ENCODE results near the gene AMHR2. TPM values are rescaled to one million over a fixed set of nuclear protein-coding genes. Genes with fewer than 3 reads are reported as not detected.
A peak's percentile ranks its signal among the peaks of the same experiment; 100 is the strongest.
"Not testable (repeated sequence)": the region's sequence is repeated elsewhere in the genome, so short reads cannot be mapped to it uniquely, and the experiment has no call there.

The AMHR2 gene
- polyA plus RNA-seq (ENCODE audit: insufficient read length in 10 of 10): under 1 TPM in 2 of 10 donors, not detected in 8; 0.28 to 0.60 TPM
- long read RNA-seq, donor 1: 0 reads
- long read RNA-seq, donor 2: 0 reads
- long read RNA-seq, donor 3: 0 reads
- long read RNA-seq, donor 4: 0 reads
- long read RNA-seq, donor 5: 0 reads
- long read RNA-seq, donor 6: 0 reads
- long read RNA-seq, donor 7: 0 reads
- long read RNA-seq, donor 8: 0 reads
- long read RNA-seq, donor 9: 0 reads

- no peak for DNase-seq
Measured at GRCh38 chr12:53423597-53423996, at the start of gene AMHR2. Gene AMHR2, plus strand, starts transcription at chr12:53423855. Its CDS starts 80 bp downstream, at chr12:53423935.

DNA sequence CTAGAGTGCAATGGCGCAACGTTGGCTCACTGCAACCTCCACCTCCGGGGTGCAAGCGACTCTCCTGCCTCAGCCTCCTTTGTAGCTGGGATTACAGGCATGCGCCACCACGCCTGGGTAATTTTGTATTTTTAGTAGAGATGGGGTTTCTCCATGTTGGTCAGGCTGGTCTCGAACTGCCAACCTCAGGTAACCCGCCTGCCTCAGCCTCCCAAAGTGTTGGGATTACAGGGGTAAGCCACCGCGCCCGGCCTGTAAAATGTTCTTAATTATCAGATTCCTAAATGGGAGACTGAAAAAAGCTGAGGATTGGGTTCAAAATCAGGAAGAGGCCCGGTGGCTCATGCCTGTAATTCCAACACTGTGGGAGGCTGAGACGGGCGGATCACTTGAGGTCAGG, 49.4 kb upstream of the AMHR2 start:
- DNase-seq: not testable (repeated sequence)

DNA sequence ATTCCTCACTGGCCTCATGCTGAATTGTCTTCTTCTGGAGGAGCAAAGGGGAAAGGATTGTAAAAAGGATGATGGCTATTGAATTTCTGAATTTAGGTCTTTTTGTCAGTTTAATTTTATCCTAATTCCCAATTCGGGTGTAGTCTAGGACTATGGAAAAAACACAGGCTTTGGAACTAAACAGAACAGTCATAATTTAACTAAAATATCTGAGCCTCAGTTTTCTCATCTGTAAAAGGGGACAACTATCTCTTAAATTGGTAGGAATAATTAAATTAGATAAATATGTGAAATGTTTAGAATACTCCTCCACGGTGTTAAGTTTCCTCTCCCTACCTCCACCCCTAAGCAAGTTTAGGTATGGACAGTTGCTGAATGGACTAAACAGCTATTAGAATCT, 46.9 kb upstream of the AMHR2 start:
- no peak for DNase-seq

- DNase-seq: no peak
Measured at GRCh38 chr12:53378222-53378621, 45.4 kb upstream of the AMHR2 start.

- no peak for DNase-seq
Measured at GRCh38 chr12:53378724-53379388, 44.8 kb upstream of the AMHR2 start.

DNA sequence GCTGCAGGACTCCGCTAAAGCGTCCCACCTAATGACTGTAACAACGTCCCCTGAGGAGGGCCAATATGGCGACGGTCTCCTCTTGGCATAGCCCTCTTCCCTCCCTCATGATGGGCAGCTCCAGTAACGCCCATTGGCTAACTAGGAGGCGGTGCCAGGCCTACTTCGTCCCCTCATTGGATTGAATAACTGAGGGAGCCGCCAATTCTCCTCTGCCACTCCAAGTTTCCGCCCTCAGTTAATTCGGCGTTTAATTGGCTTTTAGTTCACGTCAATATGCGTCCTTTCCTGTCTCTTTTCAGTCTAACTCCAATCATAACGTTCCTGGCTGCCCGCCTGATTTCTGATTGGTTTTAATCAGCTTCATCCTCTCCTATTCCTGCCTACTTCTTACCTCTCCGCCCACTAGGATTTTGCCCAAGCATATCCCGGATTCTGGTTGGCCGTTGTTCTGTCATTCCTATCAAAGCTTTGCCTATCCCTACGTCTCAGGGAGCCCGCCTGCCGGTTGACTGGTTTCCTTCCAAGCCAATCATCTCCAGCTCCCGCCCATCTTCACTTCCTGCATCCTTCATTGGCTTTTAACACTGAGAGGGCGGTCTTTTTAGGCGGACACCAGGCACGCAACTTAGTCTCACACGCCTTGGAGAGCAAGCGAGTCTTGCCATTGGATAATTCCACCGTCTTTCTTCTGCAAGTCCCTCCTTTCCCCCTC, 44.1 kb upstream of the AMHR2 start:
- DNase-seq: peak; percentile 100

DNA sequence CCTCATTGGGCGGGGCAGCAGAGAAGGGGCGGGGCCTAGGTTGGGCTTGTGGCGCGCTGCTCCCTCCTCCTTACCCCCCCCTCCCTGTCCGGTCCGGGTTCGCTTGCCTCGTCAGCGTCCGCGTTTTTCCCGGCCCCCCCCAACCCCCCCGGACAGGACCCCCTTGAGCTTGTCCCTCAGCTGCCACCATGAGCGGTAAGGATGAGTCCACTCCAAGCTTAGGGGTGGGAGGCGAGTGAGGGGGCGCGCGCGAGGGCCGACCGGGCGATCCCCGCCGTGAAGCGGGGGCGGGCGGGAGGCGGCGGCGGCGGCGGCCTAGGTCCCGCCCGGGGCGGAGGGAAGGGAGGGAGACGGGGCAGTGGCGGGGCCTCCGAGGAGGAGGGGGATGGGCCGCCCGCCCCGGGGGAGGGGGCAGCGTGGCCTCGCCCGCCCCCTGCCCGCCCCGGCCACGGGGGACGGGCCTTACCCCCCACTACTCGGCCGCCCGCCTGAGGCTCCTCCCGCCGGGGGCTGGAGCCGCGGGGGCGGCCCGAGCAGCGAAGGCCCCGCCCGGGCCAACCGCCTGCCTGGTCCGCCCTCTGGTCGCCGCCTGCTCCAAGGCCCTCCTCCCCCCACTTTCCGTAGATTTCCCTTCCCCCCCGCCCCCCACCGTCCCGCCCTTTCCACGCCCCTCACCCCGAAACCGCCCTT, 43.4 kb upstream of the AMHR2 start, which contains the start of gene SP1:
Gene SP1, plus strand, starts transcription at position 73 of the 690 bp plus-strand sequence. Its CDS starts 116 bp downstream, at position 189.
- peak; percentile 94 to 96 (median 96) for DNase-seq

DNA sequence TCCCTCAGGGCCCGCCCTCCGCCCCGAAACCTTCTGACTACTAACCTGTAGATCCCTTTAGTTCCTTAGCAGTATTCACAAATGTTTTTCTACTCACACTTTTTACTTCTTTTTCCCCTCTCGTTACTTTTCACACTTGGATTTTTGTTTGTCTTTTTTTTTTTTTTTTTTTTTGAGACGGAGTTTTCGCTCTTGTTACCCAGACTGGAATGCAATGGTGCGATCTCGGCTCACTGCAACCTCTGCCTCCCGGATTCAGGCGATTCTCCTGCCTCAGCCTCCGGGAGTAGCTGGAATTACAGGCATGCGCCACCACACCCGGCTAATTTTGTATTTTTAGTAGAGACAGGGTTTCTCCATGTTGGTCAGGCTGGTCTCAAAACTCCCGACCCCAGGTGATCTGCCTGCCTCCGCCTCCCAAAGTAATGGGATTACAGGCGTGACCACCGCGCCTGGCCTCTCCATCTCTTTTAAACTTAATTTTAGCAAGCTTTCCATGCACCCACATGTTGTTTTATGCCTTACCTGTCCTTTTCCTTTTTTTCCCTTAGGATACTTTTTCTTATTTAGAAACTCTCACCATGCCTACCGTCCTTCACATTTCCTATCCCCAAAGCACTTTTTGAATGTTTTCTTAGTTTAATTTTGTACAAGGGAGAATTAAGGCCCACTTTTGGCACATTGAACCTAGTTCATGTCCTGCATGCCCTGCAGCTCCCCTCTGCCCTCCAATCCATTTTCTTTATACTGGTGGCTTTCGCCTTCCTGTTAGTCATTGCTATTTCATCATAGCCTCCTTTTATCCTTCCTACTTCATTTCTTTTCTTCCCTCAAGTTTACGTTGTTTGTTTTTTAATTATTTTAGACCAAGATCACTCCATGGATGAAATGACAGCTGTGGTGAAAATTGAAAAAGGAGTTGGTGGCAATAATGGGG, 42.6 kb upstream of the AMHR2 start:
- DNase-seq: no peak

- DNase-seq: peak in 1 of 3 donors; percentile 43
Measured at GRCh38 chr12:53381731-53382630, 41.7 kb upstream of the AMHR2 start.

- DNase-seq: no peak
Measured at GRCh38 chr12:53383258-53383657, 40.4 kb upstream of the AMHR2 start.

DNA sequence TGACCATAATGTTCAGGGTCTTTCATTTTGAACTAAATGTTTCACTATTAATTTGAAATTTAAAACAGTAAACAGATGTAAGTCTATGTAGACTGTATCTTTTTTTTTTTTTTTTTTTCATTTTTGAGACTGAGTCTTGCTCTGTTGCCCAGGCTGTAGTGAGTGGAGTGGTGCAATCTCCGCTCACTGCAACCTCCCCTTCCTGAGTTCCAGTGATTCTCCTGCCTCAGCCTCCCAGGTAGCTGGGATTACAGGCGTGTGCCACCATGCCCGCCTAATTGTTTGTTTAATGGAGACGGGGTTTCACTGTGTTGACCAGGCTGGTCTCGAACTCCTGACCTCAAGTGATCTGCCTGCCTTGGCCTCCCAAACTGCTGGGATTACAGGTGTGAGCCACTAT, 37.3 kb upstream of the AMHR2 start:
- DNase-seq: not testable (repeated sequence)

- DNase-seq: no peak
Measured at GRCh38 chr12:53388932-53389331, 34.7 kb upstream of the AMHR2 start.

DNA sequence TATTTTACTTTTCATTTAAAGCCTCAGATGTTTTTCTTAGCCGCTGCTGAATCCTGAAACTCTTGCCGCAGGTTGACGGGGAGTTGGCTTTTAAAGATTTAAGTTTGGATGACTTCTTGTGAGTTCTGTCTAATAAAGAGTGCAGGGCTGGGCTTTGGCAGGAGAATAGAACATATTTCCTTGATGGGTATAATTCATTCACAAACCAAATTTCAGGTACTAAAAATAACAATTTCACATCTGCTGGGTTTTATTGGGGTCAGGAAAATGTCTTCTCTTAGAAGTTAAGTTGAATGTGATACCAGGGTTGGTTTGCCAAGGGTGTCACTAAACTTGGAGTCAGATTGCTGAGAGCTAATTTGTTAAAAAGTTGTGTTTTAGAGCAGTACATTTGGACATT, 34.0 kb upstream of the AMHR2 start:
- DNase-seq: no peak

DNA sequence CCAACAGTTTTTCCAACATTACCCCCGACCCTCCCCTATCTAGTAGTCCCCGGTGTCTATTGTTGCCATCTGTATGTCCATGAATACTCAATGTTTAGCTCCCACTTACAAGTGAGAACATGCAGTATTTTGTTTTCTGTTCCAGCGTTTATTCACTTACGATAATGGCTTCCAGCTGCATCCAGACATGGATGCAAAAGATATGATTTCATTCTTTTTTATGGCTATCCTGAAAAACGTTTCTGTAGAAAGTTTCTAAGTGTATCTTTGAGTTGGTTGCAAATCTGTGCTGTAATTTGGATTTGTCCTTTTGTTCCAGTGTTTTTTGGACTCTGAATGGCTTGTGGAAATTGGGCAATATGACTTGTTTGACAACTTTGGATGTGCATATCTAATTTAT, 31.9 kb upstream of the AMHR2 start:
- peak in 1 of 3 donors; percentile 75 for DNase-seq

DNA sequence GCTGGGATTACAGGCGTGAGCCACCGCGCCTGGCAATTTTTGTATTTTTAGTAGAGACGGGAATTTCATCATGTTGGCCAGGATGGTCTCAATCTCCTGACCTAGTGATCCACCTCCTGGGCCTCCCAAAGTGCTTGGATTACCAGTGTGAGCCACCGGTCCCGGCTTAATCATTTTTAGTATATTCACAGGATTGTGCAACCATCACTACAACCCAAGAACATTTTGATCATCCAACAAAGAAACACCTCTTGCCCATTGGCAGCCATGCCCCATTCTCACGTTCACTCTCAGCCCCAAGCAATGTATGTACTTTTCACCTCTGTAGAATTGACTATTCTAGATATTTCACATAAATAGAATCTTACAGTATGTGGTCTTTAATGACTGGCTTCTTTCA, 23.8 kb upstream of the AMHR2 start:
- DNase-seq: no peak

- not testable (repeated sequence) for DNase-seq
Measured at GRCh38 chr12:53402351-53402750, 21.3 kb upstream of the AMHR2 start.

DNA sequence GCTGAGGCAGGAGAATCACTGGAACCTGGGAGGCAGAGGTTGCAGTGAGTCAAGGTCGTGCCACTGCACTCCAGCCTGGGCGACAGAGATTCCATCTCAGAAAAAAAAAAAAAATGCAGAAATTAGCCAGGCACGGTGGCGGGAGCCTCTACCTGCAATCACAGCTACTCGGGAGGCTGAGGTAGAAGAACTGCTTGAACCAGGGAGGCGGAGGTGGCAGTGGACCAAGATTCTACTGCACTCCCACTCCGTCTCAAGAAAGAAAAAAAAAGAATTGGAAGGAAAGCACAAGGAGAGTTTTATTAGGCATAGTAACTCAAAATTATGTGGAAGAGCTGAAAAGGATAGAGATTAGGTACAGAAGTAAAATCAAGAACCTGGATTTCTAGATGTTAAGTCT, 20.8 kb upstream of the AMHR2 start:
- DNase-seq: no peak

DNA sequence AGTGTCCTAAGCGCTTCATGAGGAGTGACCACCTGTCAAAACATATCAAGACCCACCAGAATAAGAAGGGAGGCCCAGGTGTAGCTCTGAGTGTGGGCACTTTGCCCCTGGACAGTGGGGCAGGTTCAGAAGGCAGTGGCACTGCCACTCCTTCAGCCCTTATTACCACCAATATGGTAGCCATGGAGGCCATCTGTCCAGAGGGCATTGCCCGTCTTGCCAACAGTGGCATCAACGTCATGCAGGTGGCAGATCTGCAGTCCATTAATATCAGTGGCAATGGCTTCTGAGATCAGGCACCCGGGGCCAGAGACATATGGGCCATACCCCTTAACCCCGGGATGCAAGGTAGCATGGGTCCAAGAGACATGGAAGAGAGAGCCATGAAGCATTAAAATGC, 12.7 kb upstream of the AMHR2 start:
- DNase-seq: no peak

- no peak for DNase-seq
Measured at GRCh38 chr12:53413485-53414204, 10.0 kb upstream of the AMHR2 start.
